Measurements from ENCODE around the gene NDUFB11.

NDUFB11 gene

DNA sequence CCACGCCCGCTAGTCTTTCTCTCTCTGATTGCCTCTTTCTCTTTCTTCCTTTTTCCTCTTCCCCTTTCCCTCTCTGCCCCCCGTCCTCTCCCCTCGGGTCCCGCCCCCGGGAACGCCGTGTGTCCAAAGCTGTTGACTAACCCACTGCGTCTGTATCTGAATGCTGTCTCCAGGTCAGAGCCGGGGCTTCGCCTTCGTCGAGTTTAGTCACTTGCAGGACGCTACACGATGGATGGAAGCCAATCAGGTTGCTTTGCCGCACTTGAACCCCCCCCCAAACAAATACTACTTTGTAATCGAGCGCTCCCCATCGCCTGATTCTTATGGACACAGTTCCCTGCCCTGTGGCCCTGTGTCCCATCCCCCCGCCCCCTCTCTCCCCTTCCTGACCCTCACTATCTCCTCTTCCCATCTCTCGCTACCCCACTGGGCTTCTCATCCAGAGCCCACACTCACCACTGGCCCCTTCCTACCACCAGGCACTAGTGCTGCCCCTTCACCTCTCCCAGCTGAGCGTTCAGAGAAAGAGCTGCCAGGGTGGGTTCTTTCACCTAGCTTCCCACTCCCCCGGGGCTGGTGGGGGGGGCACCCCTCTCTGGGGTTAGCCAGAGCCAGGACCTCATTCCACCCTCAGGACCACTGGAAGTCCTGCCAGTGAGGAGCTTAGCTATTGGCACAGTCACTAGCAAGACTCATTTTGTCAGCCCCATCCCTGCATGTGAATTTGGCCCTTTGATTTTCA lies 30.5 kb upstream of the NDUFB11 start:
- no peak for DNase-seq (ENCODE audit: low read depth in 2 of 3, low spot score in 1 of 3)

DNA sequence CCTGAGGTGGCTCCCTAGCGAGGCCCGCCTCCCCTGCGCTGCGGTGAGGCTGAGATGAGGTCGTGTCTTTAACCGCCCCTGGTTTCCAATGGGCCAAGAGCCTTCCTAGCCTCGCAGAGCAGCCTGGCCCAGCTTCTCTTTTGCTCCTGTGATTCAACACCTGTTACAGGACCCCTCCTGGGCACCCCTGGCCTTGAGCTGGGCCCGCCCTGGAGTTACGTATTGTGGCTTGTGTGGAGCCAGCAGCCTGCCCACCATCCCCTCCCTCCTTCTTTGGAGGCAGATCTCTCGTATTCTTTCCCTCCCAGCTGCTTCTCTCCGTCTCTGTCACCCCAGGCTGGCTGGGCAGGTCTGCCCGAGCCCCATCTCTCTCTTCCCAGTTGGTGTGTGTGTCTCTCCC lies 29.9 kb upstream of the NDUFB11 start:
- no peak for DNase-seq (ENCODE audit: low read depth in 2 of 3, low spot score in 1 of 3)

DNA sequence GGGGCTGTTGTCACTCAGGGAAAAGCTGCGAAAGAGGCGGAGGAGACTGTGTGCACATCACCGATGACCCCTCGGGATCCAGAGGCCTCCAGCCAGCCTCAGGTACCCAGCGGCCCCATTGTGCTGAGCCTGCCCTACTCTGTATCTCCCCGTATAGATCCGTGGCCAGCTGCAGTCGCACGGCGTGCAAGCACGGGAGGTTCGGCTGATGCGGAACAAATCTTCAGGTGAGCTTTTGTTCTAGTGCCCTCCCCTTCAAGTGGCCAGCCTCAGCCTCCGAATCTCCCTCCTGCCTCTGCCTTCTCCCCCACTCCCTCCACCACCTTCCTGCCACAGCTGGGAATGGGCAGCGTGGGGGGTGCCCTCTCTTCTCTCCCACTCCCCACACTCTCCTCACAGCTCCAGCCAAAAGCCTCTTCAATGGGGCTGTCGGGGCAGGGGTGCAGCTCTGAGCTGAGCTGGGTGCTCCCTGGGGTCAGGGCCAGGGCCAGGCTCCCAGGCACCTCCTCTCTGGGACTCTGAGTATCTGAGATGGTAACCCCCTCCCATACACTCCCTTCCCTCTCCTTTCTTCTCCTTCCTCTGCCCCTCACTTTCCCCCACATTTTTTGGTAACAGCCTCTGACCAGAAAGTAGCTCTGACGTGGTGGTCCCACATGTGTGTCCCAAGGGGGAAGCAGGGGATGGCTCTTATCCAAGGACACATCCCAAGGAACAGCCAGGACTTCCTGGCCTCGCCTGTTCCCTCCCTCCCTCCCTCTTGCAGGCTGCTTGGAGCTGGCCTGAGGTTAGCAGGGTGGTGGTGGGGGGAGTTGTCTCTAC lies 28.7 kb upstream of the NDUFB11 start:
- no peak for DNase-seq (ENCODE audit: low read depth in 2 of 3, low spot score in 1 of 3)

DNA sequence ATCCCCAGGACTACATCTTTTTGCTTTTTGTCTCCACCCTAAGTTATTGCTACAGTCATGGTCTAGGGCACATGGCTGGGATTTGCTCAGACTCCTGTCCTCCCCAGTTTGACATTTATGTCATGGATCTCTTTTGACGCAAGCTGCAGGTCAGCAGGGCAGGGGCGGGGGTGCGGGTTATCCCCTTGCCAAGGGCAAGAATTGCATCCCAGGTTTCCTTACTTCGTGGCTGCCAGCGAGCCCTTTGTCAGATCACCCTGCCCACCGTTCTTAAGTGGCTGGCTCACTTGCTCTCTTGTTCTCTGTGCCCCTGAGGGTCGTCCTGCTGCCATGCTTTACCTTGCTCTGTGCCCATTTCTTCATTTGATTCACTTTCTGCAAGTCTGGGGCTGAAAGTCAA lies 28.0 kb upstream of the NDUFB11 start:
- DNase-seq (ENCODE audit: low read depth in 2 of 3, low spot score in 1 of 3), result no peak

DNA sequence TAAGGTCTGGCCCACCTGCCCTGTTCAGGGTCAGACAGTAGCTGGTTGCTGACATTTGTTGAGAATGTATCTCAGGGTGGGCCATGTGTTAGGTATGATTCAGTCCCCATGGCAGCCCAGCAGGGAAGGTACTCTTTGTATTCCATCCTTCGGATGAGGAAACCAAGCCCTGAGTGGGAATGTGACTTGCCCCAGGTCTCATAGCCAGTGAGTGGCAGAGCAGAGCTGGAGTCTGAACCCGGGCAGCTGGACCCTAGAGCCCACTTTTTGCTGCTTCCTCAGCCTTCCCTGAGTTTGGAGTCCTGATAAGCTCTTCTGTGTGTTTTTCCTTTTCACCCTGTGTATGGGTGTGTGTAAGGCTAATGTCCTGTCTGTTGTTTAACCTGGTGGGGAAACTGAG lies 27.5 kb upstream of the NDUFB11 start:
- DNase-seq (ENCODE audit: low read depth in 2 of 3, low spot score in 1 of 3), result no peak

DNA sequence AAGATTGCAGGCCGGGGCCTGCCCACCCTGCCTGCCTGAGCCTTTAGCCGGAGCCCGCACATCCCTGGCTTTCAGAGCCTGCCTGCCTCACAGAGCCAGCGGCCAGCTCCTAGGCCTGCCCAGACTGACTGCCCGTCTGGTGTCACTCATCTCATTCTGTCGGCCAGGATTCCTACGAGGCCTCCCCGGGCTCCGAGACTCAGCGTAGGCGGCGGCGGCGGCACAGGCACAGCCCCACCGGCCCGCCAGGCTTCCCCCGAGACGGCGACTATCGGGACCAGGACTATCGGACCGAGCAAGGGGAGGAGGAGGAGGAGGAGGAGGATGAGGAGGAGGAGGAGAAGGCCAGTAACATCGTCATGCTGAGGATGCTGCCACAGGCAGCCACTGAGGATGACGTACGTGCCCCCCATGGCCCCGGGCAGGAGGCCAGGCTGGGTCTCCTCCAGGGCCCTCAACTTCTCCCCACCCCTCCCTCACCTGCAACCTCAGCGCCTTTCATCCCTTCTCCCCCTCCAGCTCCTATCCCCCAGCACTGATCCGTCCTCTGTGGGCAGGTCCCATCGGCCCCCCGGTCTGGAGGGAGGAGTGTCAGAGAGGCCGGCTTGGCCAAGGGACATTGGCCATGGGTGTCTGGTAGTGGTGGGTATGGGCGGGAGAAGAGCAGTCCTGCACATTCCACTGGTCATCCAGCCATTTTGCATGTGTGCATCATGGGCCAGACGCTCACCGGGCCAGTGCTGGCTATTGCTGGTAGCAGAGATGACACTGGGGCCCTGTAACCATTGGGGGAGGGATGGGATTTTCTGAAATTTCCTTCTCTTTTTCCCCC lies 26.6 kb upstream of the NDUFB11 start:
- no peak for DNase-seq (ENCODE audit: low read depth in 2 of 3, low spot score in 1 of 3)

DNA sequence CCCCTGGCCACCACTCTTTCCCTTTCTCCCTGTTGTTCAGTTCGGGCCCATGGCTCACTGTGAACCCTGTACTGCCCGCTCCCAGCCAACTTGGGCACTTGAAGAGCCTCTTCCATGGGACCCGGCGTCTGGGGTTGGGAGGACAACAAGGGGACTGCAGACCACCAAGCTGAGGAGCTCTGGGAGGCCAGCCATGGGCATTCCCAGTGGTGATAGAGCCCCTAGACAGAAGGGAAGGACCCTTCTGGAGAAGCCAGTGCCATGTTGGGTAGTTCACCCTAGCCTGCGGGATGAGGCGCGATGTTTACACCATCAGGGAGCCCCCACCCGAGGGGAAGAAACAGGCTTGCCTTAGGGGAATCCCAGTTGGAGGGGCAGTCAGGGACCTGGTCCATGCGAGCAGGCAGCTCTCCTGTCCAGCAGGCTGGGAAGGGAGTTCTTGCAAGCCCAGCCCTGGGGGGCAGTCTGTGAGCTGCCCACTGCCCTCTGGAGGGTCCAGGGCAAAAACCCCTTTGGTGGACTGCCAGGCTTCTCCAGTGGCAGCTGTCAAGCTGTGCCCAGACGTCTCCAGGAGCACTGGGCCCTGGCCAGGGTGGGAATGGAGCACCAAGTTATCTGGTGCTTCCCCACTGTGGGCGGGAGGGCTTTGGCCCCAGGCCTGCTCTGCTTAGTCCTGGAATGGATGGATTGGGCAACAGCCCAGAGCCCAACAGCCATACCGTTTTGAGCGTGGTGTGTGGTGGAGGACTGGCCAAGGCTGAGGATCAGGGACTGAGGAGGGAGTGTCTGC lies 25.4 kb upstream of the NDUFB11 start:
- DNase-seq (ENCODE audit: low read depth in 2 of 3, low spot score in 1 of 3), result no peak

DNA sequence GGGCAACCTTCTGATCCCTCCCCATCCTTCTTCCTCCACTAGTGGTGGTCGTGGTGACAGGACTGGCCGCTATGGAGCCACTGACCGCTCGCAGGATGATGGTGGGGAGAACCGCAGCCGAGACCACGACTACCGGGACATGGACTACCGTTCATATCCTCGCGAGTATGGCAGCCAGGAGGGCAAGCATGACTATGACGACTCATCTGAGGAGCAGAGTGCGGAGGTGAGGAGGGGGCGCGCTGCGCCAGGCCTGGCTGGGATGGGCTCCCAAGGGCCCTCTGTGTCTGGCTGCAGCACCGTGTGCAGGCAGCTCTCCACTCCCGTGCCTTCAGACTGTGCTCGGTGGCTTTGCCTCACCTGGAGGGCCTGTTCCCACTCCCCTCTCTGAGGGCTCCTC lies 24.8 kb upstream of the NDUFB11 start:
- DNase-seq (ENCODE audit: low read depth in 2 of 3, low spot score in 1 of 3), result no peak

DNA sequence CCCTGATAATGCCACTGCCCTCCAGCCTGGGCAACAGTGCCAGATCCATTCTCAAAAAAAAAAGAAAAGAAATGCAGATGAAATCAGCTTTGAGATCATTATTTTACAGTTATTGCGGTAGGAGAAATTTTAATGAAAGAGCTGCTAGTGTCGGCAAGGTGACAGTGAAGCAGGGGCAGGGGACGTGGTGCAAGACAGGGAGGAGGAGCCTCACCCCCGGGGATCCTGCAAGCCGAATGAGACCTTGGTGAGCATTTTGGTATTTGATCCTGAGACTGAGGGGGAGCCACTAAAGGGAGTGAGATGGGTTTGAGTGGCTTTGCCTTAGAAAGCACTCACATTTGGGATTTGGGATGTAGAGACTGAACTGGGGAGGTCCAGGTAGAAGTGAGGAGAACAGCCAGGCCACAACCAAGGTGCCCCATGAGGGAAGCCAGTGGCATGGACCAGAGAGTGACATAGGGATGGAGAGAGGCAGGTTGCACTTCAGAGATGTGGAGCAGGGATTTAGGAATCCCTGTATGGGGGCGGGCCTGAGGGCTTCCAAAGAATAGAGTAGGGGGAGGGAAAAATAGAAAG lies 24.1 kb upstream of the NDUFB11 start:
- DNase-seq (ENCODE audit: low read depth in 2 of 3, low spot score in 1 of 3), result no peak

DNA sequence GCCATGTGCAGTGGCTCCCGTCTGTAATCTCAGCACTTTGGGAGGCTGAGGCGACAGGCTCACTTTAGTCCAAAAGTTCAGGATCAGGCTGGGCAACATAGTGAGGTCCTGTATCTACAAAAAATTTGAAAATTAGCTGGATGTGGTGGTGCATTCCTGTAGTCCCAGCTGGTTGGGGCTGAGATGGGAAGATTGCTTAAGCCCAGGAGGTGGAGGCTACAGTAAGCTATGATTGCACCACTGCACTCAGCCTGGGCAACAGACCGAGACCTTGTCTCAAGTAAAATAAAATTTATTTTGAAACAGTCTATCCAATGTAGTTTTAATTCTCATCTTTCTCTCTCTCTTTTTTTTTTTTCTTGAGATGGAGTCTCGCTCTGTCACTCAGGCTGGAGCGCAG lies 21.6 kb upstream of the NDUFB11 start:
- no peak for DNase-seq (ENCODE audit: low read depth in 2 of 3, low spot score in 1 of 3)

DNA sequence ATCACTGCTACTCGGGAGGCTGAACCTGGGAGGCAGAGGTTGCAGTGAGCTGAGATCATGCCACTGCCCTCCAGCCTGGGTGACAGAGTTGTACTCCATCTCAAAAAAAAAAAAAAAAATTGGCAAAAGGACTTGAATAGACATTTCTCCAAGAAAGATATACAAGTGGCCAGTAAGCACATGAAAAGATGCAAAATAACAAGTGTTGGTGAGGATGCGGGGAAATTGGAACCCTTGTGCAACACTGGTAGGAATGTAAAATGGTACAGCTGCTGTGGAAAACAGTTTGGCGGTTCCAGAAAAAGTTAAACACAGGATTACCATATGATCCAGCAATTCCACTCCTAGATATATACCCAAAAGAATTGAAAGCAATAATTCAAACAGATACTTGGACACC lies 19.9 kb upstream of the NDUFB11 start:
- DNase-seq (ENCODE audit: low read depth in 2 of 3, low spot score in 1 of 3), result no peak

DNA sequence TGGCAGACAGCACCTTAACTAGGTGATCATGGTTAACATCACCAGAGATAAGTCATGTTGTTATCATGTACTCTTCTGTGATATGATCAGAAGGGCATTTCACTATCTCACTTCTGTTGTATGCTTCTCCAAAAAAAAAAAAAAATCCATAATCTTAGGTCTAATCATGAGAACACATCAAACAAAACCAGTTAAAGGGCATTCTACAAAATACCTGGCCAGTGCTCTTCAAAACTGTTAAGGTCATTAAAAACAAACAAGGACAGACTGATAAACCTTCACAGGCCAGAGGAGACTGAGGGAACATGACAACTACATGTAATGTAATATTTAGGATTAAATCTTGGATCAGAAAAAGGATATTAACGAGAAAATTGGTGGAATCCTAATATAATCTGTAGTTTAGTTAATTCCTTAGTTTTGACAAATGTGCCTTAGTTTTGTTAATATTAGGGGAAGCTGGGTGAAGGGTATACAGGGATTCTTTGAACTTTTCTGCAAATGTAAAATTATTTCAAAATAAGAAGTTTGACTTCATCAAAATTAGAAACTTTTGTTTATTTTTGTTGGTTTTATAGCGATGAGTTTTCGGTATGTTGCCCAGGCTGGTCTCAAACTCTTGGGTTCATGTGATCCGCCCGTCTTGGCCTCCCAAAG lies 18.6 kb upstream of the NDUFB11 start:
- no peak for DNase-seq (ENCODE audit: low read depth in 2 of 3, low spot score in 1 of 3)

DNA sequence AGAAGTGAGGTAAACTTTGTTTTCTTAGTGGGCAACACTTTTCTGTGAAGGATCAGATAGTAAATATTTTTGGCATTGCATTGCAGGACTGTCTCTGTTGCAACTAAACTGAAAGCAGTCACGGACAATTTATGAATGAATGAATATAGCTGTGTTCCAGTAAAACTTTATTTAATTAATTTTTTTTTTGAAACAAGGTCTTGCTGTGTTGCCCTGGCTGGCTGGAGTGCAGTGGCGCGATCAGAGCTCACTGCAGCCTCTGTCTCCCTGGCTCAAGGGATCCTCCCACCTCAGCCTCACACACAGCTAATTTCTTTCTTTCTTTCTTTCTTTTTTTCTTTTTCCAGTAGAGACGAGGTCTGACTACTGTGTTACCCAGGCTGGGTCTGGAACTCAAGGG lies 16.3 kb upstream of the NDUFB11 start:
- no peak for DNase-seq (ENCODE audit: low read depth in 2 of 3, low spot score in 1 of 3)

DNA sequence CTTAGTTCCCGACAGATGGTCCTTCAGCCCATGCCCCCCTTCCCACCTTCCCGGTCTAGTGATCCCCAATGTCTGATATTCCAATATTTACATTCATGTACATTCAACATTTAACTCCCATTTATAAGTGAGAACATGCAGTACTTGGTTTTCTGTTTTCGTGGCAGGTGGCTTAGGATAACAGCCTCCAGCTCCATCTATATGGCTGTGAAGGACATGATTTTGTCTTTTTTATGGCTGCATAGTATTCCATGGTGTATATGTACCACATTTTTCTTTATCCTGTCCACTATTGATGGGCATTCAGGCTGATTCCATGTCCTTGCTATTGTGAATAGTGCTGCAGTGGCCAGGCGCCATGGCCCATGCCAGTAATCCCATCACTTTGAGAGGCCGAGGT lies 14.3 kb upstream of the NDUFB11 start:
- no peak for DNase-seq (ENCODE audit: low read depth in 2 of 3, low spot score in 1 of 3)

DNA sequence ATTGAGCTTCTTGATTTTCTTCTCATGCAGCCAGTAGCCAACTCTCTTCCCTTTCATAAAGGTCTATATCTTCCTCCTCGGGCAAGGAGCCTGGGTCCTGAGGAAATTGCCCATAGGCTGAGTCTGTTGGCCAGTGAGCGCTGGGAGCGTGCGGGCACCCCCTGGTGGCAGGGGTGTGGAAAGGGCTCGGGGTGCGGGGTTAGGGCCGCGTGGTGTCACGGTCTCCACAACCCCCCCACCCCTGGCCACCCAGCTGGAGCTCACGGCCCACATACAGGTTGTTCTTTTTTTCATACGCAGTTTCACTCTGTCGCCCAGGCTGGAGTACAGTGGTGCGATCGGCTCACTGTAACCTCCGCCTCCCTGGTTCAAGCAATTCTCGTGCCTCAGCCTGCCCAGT lies 13.6 kb upstream of the NDUFB11 start:
- DNase-seq (ENCODE audit: low read depth in 2 of 3, low spot score in 1 of 3), result no peak

DNA sequence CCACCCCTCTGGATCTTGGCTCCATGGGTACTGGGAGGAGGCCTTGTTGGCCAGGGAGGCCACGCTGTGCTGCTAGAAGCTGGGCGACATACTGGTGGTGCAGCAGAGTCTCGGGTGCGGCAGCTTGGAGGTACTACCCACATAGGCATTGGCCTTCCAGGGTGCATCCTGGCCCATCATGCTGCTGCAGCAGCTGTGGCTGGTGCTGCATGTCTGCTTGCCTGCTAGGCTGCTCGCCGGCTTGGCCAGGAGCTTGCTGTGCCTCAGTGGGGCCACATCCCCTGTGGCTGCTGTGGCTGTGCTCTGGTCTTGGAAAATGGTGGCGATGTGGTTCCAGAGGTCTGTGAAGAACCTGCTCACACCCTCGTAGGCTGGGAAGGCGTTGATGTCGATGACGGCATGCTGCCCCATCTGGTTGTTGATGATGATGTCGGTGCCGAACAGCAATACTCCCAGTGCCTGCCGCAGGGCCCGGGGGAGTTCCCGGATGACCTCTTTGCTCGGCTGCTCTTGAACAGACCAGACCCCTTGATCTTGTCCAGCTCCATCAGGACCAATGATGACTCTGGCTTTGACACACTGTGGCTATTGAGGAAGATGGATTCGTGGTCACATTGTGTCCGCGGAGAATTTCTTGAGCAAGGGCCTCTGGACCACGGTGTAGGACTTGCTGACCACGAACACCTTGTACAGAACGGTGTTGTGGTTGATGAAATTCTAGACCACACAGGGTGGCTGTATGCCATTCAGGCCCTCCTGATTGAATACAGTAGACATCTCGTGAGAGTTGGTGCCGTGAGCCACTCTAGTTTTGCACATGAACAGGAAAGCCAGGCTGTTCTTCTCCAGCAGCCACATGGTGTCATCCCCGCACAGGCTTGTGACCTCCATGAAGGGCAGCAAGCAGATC lies 12.4 kb upstream of the NDUFB11 start:
- no peak for DNase-seq (ENCODE audit: low read depth in 2 of 3, low spot score in 1 of 3)

DNA sequence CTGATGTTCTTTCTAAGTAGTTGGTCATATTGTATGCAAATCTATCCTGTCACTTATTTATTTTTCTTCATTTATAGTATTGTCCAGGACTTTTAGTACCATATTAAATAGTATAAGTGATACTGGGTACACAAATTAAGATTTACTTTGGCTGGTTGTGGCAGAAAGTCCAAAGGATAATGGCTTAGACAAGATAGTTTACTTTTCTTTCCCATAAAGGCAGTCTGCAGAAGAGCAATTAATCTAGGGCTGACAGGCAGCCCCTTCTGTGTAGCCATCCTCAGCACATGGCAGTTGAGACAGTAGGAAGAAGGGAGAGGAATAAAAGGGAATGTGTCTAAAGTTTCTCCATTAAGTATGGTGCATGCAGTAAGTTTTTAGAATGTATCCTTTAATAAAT lies 6.9 kb upstream of the NDUFB11 start:
- DNase-seq (ENCODE audit: low read depth in 2 of 3, low spot score in 1 of 3), result no peak

DNA sequence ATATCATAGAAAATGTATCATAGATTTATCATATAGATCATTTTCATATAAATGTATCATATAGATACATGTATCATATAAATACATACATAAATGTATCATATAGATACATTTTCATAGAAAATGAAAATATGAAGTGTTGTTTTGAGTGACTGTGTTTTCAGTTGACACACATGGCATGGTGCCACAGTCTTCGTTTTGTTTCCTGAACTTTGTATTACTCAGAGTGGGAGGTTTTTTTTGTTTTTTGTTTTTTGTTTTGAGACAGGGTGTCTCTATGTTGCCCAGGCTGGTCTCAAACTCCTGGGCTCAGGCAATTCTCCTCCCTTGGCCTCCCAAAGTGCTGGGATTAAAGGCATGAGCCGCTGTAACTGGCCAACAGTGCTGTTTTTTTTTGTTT lies 4.4 kb upstream of the NDUFB11 start:
- no peak for DNase-seq (ENCODE audit: low read depth in 2 of 3, low spot score in 1 of 3)

All from stimulated activated CD4-positive, alpha-beta T cell treated with anti-CD3 and anti-CD28 coated beads, Interleukin-12 subunit alpha, Interleukin-12 subunit beta, amount 100 ng/mL, for 48 hours (primary cell).